Activated CD8-positive, alpha-beta T cell treated with anti-CD3 and anti-CD28 coated beads for 36 hours (primary cell): ENCODE measurements around the gene UBL7. TPM values are rescaled to one million over a fixed set of nuclear protein-coding genes. Genes with fewer than 3 reads are reported as not detected.

ENCODE experiments used
- ATAC-seq: fragments of 200-7000 bp; cut with Tn5 transposase; one replicate; pipeline ENCODE4 v1.10.0; 2021; ENCODE audit warnings: mild to moderate bottlenecking, moderate library complexity
- CTCF ChIA-PET: fragments of 350-600 bp; sonication (Branson Sonifier 250); formaldehyde crosslinking; loops from one replicate; lab custom pipeline; 2021; ENCODE audit warnings: antibody characterized with exemption; lab: Charles Lee
- POLR2A ChIA-PET: fragments of 350-600 bp; sonication (Branson Sonifier 250); formaldehyde crosslinking; loops from one replicate; lab custom pipeline; 2021; ENCODE audit warnings: antibody characterized with exemption; lab: Charles Lee
- DNase-seq: peaks from one replicate; pipeline ENCODE4 v3.0.0-alpha.2; 2020
- H3K27ac Mint-ChIP-seq: one replicate; pipeline ENCODE4 v1.8.0; 2021; ENCODE audit warnings: mild to moderate bottlenecking, mixed read lengths
- H3K27me3 Mint-ChIP-seq: one replicate; pipeline ENCODE4 v1.8.0; 2021; ENCODE audit warnings: mixed read lengths
- H3K36me3 Mint-ChIP-seq: one replicate; pipeline ENCODE4 v1.8.0; 2021; ENCODE audit warnings: low read depth, mixed read lengths
- H3K4me1 Mint-ChIP-seq: one replicate; pipeline ENCODE4 v1.8.0; 2021; ENCODE audit warnings: low read depth, mixed read lengths
- H3K4me3 Mint-ChIP-seq: one replicate; pipeline ENCODE4 v1.8.0; 2021; ENCODE audit warnings: mild to moderate bottlenecking, moderate library complexity, mixed read lengths
- H3K9me3 Mint-ChIP-seq: one replicate; pipeline ENCODE4 v1.8.0; 2021; ENCODE audit warnings: mixed read lengths
- intact Hi-C: fragments of 100-400 bp; cut with micrococcal nuclease; formaldehyde crosslinking; loops from one replicate; pipeline ENCODE4 v1.10.0; 2022
- total RNA-seq, 2 experiments: library from RNA; stranded (reverse); gene quantifications; one replicate each; pipeline ENCODE4 v1.2.3, GENCODE V29; 2021
- TF ChIP-seq, protein P1 (sequence below): fragments of 200-600 bp; IDR thresholded peaks from one replicate; pipeline ENCODE4 v1.8.0; 2022; ENCODE audit warnings: antibody characterized with exemption, mild to moderate bottlenecking

UBL7 gene
- total RNA-seq, 2 experiments from 2014 or later = 48.8 to 53.3 TPM

DNA sequence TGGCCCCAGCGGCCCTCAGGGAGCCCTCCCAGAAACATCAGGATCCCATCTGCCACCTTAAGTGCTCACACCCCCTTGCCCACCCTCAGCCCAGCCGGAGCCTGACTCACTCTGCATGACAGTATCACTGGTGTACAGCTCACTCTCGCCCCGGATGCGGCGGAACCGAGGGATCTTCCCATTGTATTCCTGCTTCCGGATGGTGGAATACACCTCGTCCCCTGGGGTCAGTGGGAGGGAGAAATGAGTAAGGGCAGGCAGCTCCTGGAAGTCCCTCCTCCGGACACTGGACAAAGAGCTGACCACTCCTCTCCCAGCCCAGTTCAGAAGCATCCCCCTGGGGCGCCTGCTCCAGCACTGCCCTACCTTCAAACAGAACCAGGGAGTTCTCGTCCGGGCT lies 43.7 kb downstream of the UBL7 start:
- no peak for ATAC-seq
- ChIA-PET CTCF (no interaction called here), POLR2A (interaction anchor here (1.5 kb wide), 1 partner anchor 15 kb away, joined by 4 read pairs; no protein-coding TSS in a partner anchor)
- TF ChIP-seq, protein P1, sequence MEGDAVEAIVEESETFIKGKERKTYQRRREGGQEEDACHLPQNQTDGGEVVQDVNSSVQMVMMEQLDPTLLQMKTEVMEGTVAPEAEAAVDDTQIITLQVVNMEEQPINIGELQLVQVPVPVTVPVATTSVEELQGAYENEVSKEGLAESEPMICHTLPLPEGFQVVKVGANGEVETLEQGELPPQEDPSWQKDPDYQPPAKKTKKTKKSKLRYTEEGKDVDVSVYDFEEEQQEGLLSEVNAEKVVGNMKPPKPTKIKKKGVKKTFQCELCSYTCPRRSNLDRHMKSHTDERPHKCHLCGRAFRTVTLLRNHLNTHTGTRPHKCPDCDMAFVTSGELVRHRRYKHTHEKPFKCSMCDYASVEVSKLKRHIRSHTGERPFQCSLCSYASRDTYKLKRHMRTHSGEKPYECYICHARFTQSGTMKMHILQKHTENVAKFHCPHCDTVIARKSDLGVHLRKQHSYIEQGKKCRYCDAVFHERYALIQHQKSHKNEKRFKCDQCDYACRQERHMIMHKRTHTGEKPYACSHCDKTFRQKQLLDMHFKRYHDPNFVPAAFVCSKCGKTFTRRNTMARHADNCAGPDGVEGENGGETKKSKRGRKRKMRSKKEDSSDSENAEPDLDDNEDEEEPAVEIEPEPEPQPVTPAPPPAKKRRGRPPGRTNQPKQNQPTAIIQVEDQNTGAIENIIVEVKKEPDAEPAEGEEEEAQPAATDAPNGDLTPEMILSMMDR = no peak
- H3K27me3 Mint-ChIP-seq = no peaks in the 10 kb centered on the region
- peaks cover 52% of the 10 kb centered on the region for H3K36me3 Mint-ChIP-seq
- peaks cover 44% of the 10 kb centered on the region for H3K4me1 Mint-ChIP-seq
- no peak for DNase-seq
- no peak overlapping the region for H3K4me3 Mint-ChIP-seq
- intact Hi-C loops = no loop called here
- no peak overlapping the region for H3K27ac Mint-ChIP-seq
- no peaks in the 10 kb centered on the region for H3K9me3 Mint-ChIP-seq

DNA sequence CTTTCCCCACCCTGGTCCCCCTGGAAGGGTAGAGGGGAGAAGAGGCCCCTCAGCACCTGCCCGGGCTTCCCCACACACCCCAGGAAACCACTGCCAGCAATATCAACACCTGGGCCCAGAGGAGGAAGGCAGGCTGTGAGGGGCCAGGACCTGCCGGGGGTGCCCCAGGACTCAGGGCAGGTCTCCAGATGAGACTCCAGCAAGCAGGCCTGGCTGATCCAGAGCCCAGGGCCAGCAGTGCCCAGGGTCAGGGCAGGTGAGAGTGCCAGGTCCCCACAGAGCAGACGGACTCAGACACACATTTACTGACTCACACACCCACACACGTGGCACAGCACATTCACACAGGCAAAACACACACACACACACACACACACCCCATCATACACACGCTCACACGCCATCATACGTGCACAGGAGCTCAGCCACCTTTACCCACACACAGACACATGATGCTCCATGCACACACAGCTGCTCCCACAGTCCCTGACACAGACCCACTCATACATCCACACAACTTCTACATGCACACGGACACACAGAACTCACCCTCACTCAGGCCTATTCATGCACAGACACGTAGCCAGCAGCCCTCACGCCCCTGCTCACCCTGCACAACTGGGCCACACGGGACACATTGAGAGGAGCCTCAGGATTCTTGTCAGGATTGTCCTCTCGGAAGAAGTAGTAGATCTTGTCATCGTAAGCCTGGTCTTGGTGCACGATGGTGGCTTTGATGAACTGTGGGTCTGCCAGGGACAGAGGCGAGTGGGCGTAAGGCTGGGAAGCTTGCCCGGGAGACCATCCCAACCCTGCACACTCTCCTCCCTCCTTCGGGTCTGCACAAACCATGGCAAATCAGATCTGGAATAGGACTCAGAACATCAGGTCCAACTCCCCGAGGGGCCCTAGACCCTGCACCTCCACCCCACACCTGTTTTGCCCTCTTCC lies 44.7 kb downstream of the UBL7 start:
- H3K27ac Mint-ChIP-seq = peak overlapping the region; percentile 46
- ATAC-seq (no peak), DNase-seq (no peak)

DNA sequence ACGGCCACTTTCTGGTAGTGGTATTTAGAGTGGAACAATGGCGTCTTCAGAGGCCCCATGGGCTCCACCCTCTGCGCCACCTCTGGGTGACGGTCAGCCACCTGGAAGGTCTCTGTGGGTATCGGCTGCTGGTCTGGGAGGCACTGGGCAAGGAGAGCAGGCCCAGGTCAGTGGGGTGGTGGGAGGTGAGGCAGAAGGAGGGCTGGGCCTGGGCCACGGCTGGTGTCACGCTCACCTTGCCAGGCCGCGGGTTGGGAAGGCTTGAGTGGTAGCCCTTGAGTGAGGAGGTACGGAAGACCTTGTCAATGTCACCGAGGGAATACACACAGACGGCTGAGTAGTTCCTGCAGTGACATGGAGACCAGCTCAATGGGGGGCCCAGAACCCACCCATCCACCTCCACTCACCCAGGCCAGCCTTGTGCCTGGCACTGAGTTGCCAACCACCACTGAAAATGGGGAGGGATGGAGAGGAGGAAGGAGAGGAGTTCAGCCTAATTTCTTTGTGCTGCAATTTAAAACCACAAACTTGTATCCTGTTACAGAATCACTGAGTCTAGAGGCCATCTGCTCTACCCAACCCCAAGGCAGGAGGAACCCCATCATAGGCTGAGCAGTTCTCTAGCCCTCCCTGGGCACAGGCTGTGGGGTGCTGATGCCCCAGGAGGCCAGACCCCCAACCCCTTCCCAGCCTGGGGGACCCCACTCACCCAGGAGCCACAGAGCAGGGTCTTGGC lies 46.2 kb downstream of the UBL7 start:
- ChIA-PET POLR2A (interaction anchor here (1.9 kb wide), 1 partner anchor 12 kb away, joined by 5 read pairs; no protein-coding TSS in a partner anchor), CTCF (interaction anchor here (2.5 kb wide), 1 partner anchor 32 kb away, joined by 8 read pairs; no protein-coding TSS in a partner anchor)
- Mint-ChIP-seq H3K4me1 (peaks cover 22% of the 10 kb centered on the region), H3K36me3 (peaks cover 62% of the 10 kb centered on the region), H3K27me3 (no peaks in the 10 kb centered on the region), H3K4me3 (no peak overlapping the region), H3K27ac (no peak overlapping the region), H3K9me3 (no peaks in the 10 kb centered on the region)
- DNase-seq (no peak), ATAC-seq (no peak)
- TF ChIP-seq, protein P1 = no peak
- intact Hi-C loops = no loop called here

More for the DNA sequence above, 44.7 kb downstream of the UBL7 start:
- CTCF ChIA-PET = no interaction called here
- H3K36me3 Mint-ChIP-seq = peaks cover 60% of the 10 kb centered on the region
- H3K4me3 Mint-ChIP-seq = no peak overlapping the region
- POLR2A ChIA-PET = interaction anchor here (1.9 kb wide), 1 partner anchor 13 kb away, joined by 5 read pairs; no protein-coding TSS in a partner anchor
- H3K27me3 Mint-ChIP-seq = no peaks in the 10 kb centered on the region
- H3K4me1 Mint-ChIP-seq = peaks cover 36% of the 10 kb centered on the region
- intact Hi-C loops = no loop called here
- no peaks in the 10 kb centered on the region for H3K9me3 Mint-ChIP-seq
- TF ChIP-seq, protein P1 = no peak

DNA sequence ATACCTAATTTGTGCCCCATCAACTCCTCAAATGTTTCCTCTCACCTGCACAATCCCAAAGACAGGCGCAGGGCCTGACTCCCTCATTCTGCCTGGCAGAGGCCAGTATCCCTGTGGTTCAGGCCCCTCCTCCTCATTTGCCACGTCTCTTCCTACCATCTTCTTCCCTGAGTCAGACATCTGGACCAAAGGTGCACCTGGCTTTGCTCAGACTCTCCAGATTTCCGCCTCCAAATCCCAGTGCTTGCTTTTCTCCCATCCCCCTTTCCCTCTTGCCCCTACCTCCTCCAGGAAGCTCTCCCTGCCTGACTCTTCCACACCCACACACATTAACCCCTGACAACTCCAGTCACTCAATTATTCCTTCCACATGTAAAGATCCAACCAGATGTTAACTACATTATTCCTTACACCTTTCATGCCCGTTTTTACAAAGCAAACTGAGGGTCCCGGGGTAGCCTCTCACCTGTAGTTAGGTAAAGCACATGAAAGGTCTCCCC lies 46.8 kb downstream of the UBL7 start:
- Mint-ChIP-seq H3K4me1 (peaks cover 18% of the 10 kb centered on the region), H3K27ac (peak overlapping the region; percentile 11)
- CTCF ChIA-PET = interaction anchor here (2.5 kb wide), 1 partner anchor 32 kb away, joined by 8 read pairs; no protein-coding TSS in a partner anchor

More for the DNA sequence above, 46.8 kb downstream of the UBL7 start:
- DNase-seq (no peak), ATAC-seq (no peak)
- intact Hi-C loops = no loop called here
- H3K9me3 Mint-ChIP-seq = no peaks in the 10 kb centered on the region
- no peak overlapping the region for H3K4me3 Mint-ChIP-seq
- TF ChIP-seq, protein P1 = no peak
- peaks cover 62% of the 10 kb centered on the region for H3K36me3 Mint-ChIP-seq
- no peaks in the 10 kb centered on the region for H3K27me3 Mint-ChIP-seq
- POLR2A ChIA-PET = no interaction called here
